ENCODE results near the gene LRR1.

LRR1 gene

GRCh38 chr14:49578141-49578540 is 20.6 kb upstream of the LRR1 start:
- H3K4me3 Mint-ChIP-seq = no peak overlapping the region
- H3K4me1 Mint-ChIP-seq = peaks cover 40% of the 10 kb centered on the region
- peaks cover 78% of the 10 kb centered on the region for H3K36me3 Mint-ChIP-seq (ENCODE audit: low read depth)
- no peak for TF ChIP-seq CTCF (IDR thresholded peaks at IDR 0.05)
- H3K9me3 Mint-ChIP-seq = no peaks in the 10 kb centered on the region
- DNase-seq = no peak
- no peaks in the 10 kb centered on the region for H3K27me3 Mint-ChIP-seq (ENCODE audit: low read depth, poor library complexity)
- peak overlapping the region; percentile 88 for H3K27ac Mint-ChIP-seq

GRCh38 chr14:49579841-49580240 is 18.9 kb upstream of the LRR1 start:
- Mint-ChIP-seq H3K27me3 (ENCODE audit: low read depth, poor library complexity) (no peaks in the 10 kb centered on the region), H3K9me3 (no peaks in the 10 kb centered on the region), H3K36me3 (ENCODE audit: low read depth) (peaks cover 78% of the 10 kb centered on the region), H3K27ac (peak overlapping the region; percentile 22), H3K4me3 (no peak overlapping the region), H3K4me1 (peaks cover 55% of the 10 kb centered on the region)
- no peak for DNase-seq
- no peak for TF ChIP-seq CTCF (IDR thresholded peaks at IDR 0.05)

GRCh38 chr14:49581209-49582112 is 17.3 kb upstream of the LRR1 start:
- Mint-ChIP-seq H3K27ac (peak overlapping the region; percentile 88), H3K27me3 (ENCODE audit: low read depth, poor library complexity) (no peaks in the 10 kb centered on the region), H3K4me3 (peak overlapping the region; percentile 18), H3K9me3 (no peaks in the 10 kb centered on the region), H3K4me1 (peaks cover 62% of the 10 kb centered on the region), H3K36me3 (ENCODE audit: low read depth) (peaks cover 70% of the 10 kb centered on the region)
- TF ChIP-seq CTCF (IDR thresholded peaks at IDR 0.05) = no peak
- DNase-seq = no peak

GRCh38 chr14:49582113-49582977 is 16.4 kb upstream of the LRR1 start:
- H3K4me1 Mint-ChIP-seq = peaks cover 62% of the 10 kb centered on the region
- H3K27me3 Mint-ChIP-seq (ENCODE audit: low read depth, poor library complexity) = no peaks in the 10 kb centered on the region
- H3K9me3 Mint-ChIP-seq = no peaks in the 10 kb centered on the region
- DNase-seq = no peak
- peak overlapping the region; percentile 0 for H3K4me3 Mint-ChIP-seq
- H3K27ac Mint-ChIP-seq = peak overlapping the region; percentile 11
- no peak for TF ChIP-seq CTCF (IDR thresholded peaks at IDR 0.05)
- peaks cover 61% of the 10 kb centered on the region for H3K36me3 Mint-ChIP-seq (ENCODE audit: low read depth)

GRCh38 chr14:49583629-49584028 is 15.1 kb upstream of the LRR1 start:
- H3K9me3 Mint-ChIP-seq = no peaks in the 10 kb centered on the region
- no peak for DNase-seq
- H3K27ac Mint-ChIP-seq = peak overlapping the region; percentile 57
- peaks cover 53% of the 10 kb centered on the region for H3K36me3 Mint-ChIP-seq (ENCODE audit: low read depth)
- H3K4me1 Mint-ChIP-seq = peaks cover 62% of the 10 kb centered on the region
- TF ChIP-seq CTCF (IDR thresholded peaks at IDR 0.05) = no peak
- no peaks in the 10 kb centered on the region for H3K27me3 Mint-ChIP-seq (ENCODE audit: low read depth, poor library complexity)
- peak overlapping the region; percentile 94 for H3K4me3 Mint-ChIP-seq

Measured in nephron progenitor cell (in vitro differentiated cells).